ENCODE measurements around the gene RFX8.
A peak's percentile ranks its signal among the peaks of the same experiment; 100 is the strongest.
"Not testable (repeated sequence)": the region's sequence is repeated elsewhere in the genome, so short reads cannot be mapped to it uniquely, and the experiment has no call there.

Gene RFX8

GRCh38 chr2:101474731-101475384, at the start of gene RFX8:
Gene RFX8 (minus strand): TSS chr2:101475112. CDS start chr2:101466848, 8,264 bp downstream.
- DNase-seq = peak; percentile 84

GRCh38 chr2:101521487-101521886, 46.6 kb upstream of the RFX8 start:
- no peak for DNase-seq

- peak; percentile 60 for DNase-seq
These were observed 45.3 kb upstream of the RFX8 start for GRCh38 chr2:101520246-101520645.

GRCh38 chr2:101518578-101519492, 43.9 kb upstream of the RFX8 start:
- DNase-seq = peak; percentile 55

GRCh38 chr2:101517758-101518271, 42.9 kb upstream of the RFX8 start:
- peak; percentile 52 for DNase-seq

GRCh38 chr2:101516823-101517690, 42.1 kb upstream of the RFX8 start:
- DNase-seq = peak; percentile 94

- DNase-seq = no peak
These were observed 41.4 kb upstream of the RFX8 start for GRCh38 chr2:101516349-101516748.

- DNase-seq = peak; percentile 45
These were observed 40.6 kb upstream of the RFX8 start for GRCh38 chr2:101515477-101515876.

- no peak for DNase-seq
These were observed 38.1 kb upstream of the RFX8 start for GRCh38 chr2:101512993-101513392.

- no peak for DNase-seq
These were observed 36.5 kb upstream of the RFX8 start for GRCh38 chr2:101511381-101511780.

GRCh38 chr2:101509499-101510284, 34.8 kb upstream of the RFX8 start:
- DNase-seq = no peak

GRCh38 chr2:101508636-101509035, 33.7 kb upstream of the RFX8 start:
- DNase-seq = no peak

- not testable (repeated sequence) for DNase-seq
These were observed 30.4 kb upstream of the RFX8 start for GRCh38 chr2:101505276-101505675.

- DNase-seq = not testable (repeated sequence)
These were observed 29.8 kb upstream of the RFX8 start for GRCh38 chr2:101504744-101505143.

GRCh38 chr2:101502095-101502494, 27.2 kb upstream of the RFX8 start:
- DNase-seq = no peak

- no peak for DNase-seq
These were observed 26.5 kb upstream of the RFX8 start for GRCh38 chr2:101501443-101501842.

GRCh38 chr2:101500860-101501259, 25.9 kb upstream of the RFX8 start:
- no peak for DNase-seq

- no peak for DNase-seq
These were observed 25.3 kb upstream of the RFX8 start for GRCh38 chr2:101500180-101500579.

GRCh38 chr2:101496279-101496678, 21.4 kb upstream of the RFX8 start:
- DNase-seq = no peak

GRCh38 chr2:101492936-101493473, 18.1 kb upstream of the RFX8 start:
- DNase-seq = no peak

GRCh38 chr2:101486994-101487393, 12.1 kb upstream of the RFX8 start:
- DNase-seq = no peak

GRCh38 chr2:101486258-101486701, 11.4 kb upstream of the RFX8 start:
- DNase-seq = no peak
